SK-N-MC (cell line): ENCODE measurements around the gene ETV5.

ENCODE experiments used
- DNase-seq: peaks from one replicate; pipeline ENCODE4 v3.0.0-alpha.2; 2011; ENCODE audit warnings: low read depth, low spot score
- H3K27ac ChIP-seq: fragments of 200-600 bp; sonication (generic); 2 replicates; pipeline ENCODE4 v1.5.1; 2016; ENCODE audit warnings: mixed run types
- H3K36me3 ChIP-seq: fragments of 200-600 bp; sonication (generic); 2 replicates; pipeline ENCODE4 v1.6.1; 2017; ENCODE audit warnings: antibody characterized with exemption, low read length, mixed read lengths; ENCODE audit not compliant: insufficient read depth
- H3K4me3 ChIP-seq: fragments of 200-600 bp; sonication (generic); 2 replicates; pipeline ENCODE4 v1.5.1; 2016
- H3K9ac ChIP-seq: fragments of 200-600 bp; sonication (generic); 2 replicates; pipeline ENCODE4 v1.8.0; 2017; ENCODE audit warnings: mixed run types, mixed read lengths; ENCODE audit not compliant: insufficient read length
- H3K9me3 ChIP-seq: fragments of 200-600 bp; sonication (generic); 2 replicates; pipeline ENCODE4 v1.6.1; 2017; ENCODE audit warnings: low read depth, mild to moderate bottlenecking, antibody characterized with exemption, low read length, moderate library complexity, mixed read lengths
- EZH2 ChIP-seq: fragments of 200-600 bp; sonication (generic); IDR thresholded peaks from one replicate; pipeline ENCODE4 v1.6.1; 2017; ENCODE audit warnings: antibody characterized with exemption
- FOXP2 ChIP-seq: optimal IDR thresholded peaks from 2 replicates; pipeline ENCODE3; 2011; ENCODE audit warnings: mild to moderate bottlenecking, moderate library complexity; ENCODE audit not compliant: insufficient read depth; ENCODE audit errors: extremely low read length, control extremely low read depth
- POLR2AphosphoS5 ChIP-seq: IDR thresholded peaks from 2 replicates; pipeline ENCODE4 v1.6.1; 2012; ENCODE audit warnings: mild to moderate bottlenecking, low read depth, low read length, borderline replicate concordance

The ETV5 gene

GRCh38 chr3:186144257-186144656, 35.4 kb upstream of the ETV5 start:
- no peak overlapping the region for H3K27ac ChIP-seq
- H3K4me3 ChIP-seq, result no peak overlapping the region
- TF ChIP-seq FOXP2 (no peak), POLR2AphosphoS5 (no peak), EZH2 (no peak)
- H3K9me3 ChIP-seq, result no peaks in the 10 kb centered on the region
- no peaks in the 10 kb centered on the region for H3K36me3 ChIP-seq
- no peak overlapping the region for H3K9ac ChIP-seq
- no peak for DNase-seq

GRCh38 chr3:186143250-186143649, 34.4 kb upstream of the ETV5 start:
- H3K27ac ChIP-seq, result no peak overlapping the region
- no peak overlapping the region for H3K4me3 ChIP-seq
- H3K9me3 ChIP-seq, result no peaks in the 10 kb centered on the region
- no peaks in the 10 kb centered on the region for H3K36me3 ChIP-seq
- H3K9ac ChIP-seq, result no peak overlapping the region
- DNase-seq, result no peak
- TF ChIP-seq EZH2 (no peak), POLR2AphosphoS5 (no peak), FOXP2 (no peak)

- Histone ChIP-seq H3K9me3 (no peaks in the 10 kb centered on the region), H3K36me3 (no peaks in the 10 kb centered on the region), H3K9ac (no peak overlapping the region), H3K4me3 (no peak overlapping the region), H3K27ac (no peak overlapping the region)
- DNase-seq, result no peak
- TF ChIP-seq EZH2 (no peak), FOXP2 (no peak), POLR2AphosphoS5 (no peak)
Observed at GRCh38 chr3:186142393-186142932, 33.6 kb upstream of the ETV5 start.

- Histone ChIP-seq H3K36me3 (no peaks in the 10 kb centered on the region), H3K9me3 (no peaks in the 10 kb centered on the region), H3K9ac (no peak overlapping the region), H3K27ac (no peak overlapping the region), H3K4me3 (no peak overlapping the region)
- TF ChIP-seq EZH2 (no peak), POLR2AphosphoS5 (no peak)
- no peak for DNase-seq
Observed at GRCh38 chr3:186141790-186142189, 32.9 kb upstream of the ETV5 start.

- no peaks in the 10 kb centered on the region for H3K9me3 ChIP-seq
- H3K36me3 ChIP-seq, result no peaks in the 10 kb centered on the region
- H3K9ac ChIP-seq, result no peak overlapping the region
- no peak overlapping the region for H3K27ac ChIP-seq
- TF ChIP-seq FOXP2 (no peak), EZH2 (no peak), POLR2AphosphoS5 (no peak)
- H3K4me3 ChIP-seq, result no peak overlapping the region
- no peak for DNase-seq
Observed at GRCh38 chr3:186138272-186138981, 29.5 kb upstream of the ETV5 start.

GRCh38 chr3:186137051-186137685, 28.3 kb upstream of the ETV5 start:
- no peak overlapping the region for H3K4me3 ChIP-seq
- no peak overlapping the region for H3K27ac ChIP-seq
- no peak overlapping the region for H3K9ac ChIP-seq
- no peaks in the 10 kb centered on the region for H3K9me3 ChIP-seq
- TF ChIP-seq EZH2 (no peak), FOXP2 (no peak), POLR2AphosphoS5 (no peak)
- no peaks in the 10 kb centered on the region for H3K36me3 ChIP-seq
- no peak for DNase-seq

- H3K27ac ChIP-seq, result no peak overlapping the region
- no peaks in the 10 kb centered on the region for H3K36me3 ChIP-seq
- H3K4me3 ChIP-seq, result no peak overlapping the region
- TF ChIP-seq EZH2 (no peak), FOXP2 (no peak), POLR2AphosphoS5 (no peak)
- DNase-seq, result no peak
- H3K9me3 ChIP-seq, result no peaks in the 10 kb centered on the region
- H3K9ac ChIP-seq, result no peak overlapping the region
Observed at GRCh38 chr3:186133980-186134379, 25.1 kb upstream of the ETV5 start.

GRCh38 chr3:186132487-186132886, 23.6 kb upstream of the ETV5 start:
- H3K36me3 ChIP-seq, result no peaks in the 10 kb centered on the region
- H3K4me3 ChIP-seq, result no peak overlapping the region
- TF ChIP-seq POLR2AphosphoS5 (no peak), FOXP2 (no peak), EZH2 (no peak)
- H3K9ac ChIP-seq, result no peak overlapping the region
- no peak for DNase-seq
- no peaks in the 10 kb centered on the region for H3K9me3 ChIP-seq
- H3K27ac ChIP-seq, result no peak overlapping the region

- Histone ChIP-seq H3K9ac (no peak overlapping the region), H3K27ac (no peak overlapping the region), H3K9me3 (no peaks in the 10 kb centered on the region), H3K4me3 (no peak overlapping the region), H3K36me3 (no peaks in the 10 kb centered on the region)
- no peak for TF ChIP-seq POLR2AphosphoS5
- DNase-seq, result no peak
Observed at GRCh38 chr3:186129206-186129605, 20.3 kb upstream of the ETV5 start.
